Mesodermal cell (in vitro differentiated cells): ENCODE measurements around the gene EWSR1.

Experiments used
- H3K27ac ChIP-seq: 2 replicates; pipeline ENCODE4 v1.7.0; 2013; ENCODE audit warnings: mild to moderate bottlenecking, low read depth, low read length, moderate library complexity; ENCODE audit not compliant: severe bottlenecking
- H3K36me3 ChIP-seq: 2 replicates; pipeline ENCODE4 v1.7.1; 2013; ENCODE audit warnings: mild to moderate bottlenecking, low read length, moderate library complexity; ENCODE audit not compliant: control insufficient read depth, insufficient read depth
- H3K4me1 ChIP-seq: one replicate; pipeline ENCODE4 v1.7.1; 2013; ENCODE audit warnings: mild to moderate bottlenecking, low read length; ENCODE audit not compliant: insufficient read depth, control insufficient read depth, poor library complexity, severe bottlenecking
- H3K4me3 ChIP-seq: 2 replicates; pipeline ENCODE4 v1.7.0; 2013; ENCODE audit warnings: low read length, control low read depth, mild to moderate bottlenecking; ENCODE audit not compliant: insufficient read depth, poor library complexity, severe bottlenecking; ENCODE audit errors: extremely low read depth
- H3K9me3 ChIP-seq: 2 replicates; pipeline ENCODE4 v1.7.1; 2013; ENCODE audit warnings: mild to moderate bottlenecking, low read length, moderate library complexity; ENCODE audit not compliant: control insufficient read depth
- WGBS, 2 experiments: methylation state at CpG; one replicate each; pipeline ENCODE4 v1.1.5; 2013; ENCODE audit warnings: missing lambda C conversion rate in 2 of 2; ENCODE audit not compliant: insufficient coverage in 2 of 2; 5-methylcytosine and 5-hydroxymethylcytosine counted together

Gene EWSR1

DNA sequence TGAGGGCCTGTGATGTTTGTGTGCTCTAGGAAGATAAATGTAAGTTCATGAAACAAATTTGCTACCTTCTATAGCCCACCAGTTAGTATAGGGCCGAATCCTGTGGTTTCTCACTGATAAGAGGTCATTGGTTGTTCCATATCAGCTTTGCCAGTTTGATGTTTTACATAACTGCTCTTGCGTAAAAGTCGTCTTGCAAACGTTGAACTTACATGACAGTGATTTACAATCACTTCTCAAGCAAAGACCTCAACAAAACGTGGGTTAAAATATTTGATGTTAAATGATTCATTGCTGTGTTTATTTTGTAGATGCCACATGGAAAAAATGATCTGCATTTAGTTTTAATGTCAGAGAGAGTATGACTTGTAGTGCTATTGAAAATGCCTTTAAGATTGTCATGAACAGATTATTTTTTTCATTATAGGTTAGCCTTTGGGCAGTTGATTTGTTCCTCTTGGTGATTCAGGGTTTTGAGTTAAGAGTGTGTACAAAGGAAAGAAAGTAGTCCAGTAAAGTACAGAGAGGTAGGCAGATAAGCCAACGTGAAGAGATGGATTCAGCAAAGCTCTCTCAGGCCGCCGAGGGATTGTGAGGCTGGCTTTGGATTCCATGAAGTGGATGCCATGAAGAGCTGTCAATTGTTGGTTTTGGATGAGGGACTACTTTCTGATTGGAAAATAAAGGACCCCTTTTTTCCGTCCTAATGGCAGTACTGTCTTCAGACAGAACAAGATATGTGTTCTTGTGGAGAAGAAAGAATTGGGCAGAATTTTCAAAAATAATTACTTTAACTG, 2.6 kb downstream of the EWSR1 start:
- Histone ChIP-seq H3K4me1 (peaks cover 23% of the 10 kb centered on the region), H3K9me3 (no peaks in the 10 kb centered on the region), H3K27ac (no peak overlapping the region), H3K4me3 (peak overlapping the region; percentile 95), H3K36me3 (peaks cover 79% of the 10 kb centered on the region)
- 57 to 71% methylated on average over 4 to 6 of the region's 9 CpGs for WGBS, 2 experiments

DNA sequence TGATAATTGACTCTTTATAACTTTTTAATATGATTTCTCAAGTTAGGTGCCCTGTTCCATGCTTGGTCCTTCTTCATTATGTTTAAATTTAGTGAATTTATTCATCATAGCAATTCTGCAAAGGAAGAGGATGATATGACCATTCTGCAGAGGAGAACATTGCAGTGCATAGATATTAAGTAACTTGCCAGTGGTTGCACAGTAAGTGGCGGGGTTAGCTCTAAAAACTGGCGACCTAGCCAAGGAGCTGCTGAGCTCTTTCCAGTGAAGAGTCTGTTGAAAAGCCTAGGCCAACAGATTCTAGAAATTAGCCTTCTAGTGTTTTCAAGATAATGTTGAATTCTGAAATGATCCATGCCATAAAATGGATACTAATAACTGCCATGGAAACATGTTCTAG, 4.6 kb downstream of the EWSR1 start:
- Histone ChIP-seq H3K9me3 (no peaks in the 10 kb centered on the region), H3K27ac (no peak overlapping the region), H3K4me3 (no peak overlapping the region), H3K36me3 (peaks cover 89% of the 10 kb centered on the region), H3K4me1 (peaks cover 14% of the 10 kb centered on the region)
- WGBS, 2 experiments = 97 to 100% methylated on average over 2 of the region's 2 CpGs

DNA sequence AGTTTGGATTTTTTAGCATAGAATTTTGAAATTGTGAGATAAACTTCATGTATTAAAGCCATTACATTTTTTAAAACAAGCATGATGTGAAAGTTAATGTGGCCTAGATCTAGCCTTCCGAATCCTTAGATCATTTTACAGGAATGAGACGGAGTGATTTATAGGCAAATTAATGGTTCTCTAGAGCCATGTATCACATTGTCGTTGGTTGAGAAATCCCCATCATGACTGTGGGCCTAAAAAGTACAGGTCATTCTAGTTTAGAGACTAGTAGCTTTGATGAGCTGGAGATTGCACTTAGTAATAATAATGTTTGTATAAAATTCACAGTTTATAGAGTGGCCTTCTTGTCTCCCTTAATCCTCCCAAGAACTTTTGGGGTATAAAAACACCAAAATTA, 7.1 kb downstream of the EWSR1 start:
- Histone ChIP-seq H3K27ac (no peak overlapping the region), H3K36me3 (peaks cover 100% of the 10 kb centered on the region), H3K9me3 (no peaks in the 10 kb centered on the region), H3K4me1 (peaks cover 9% of the 10 kb centered on the region), H3K4me3 (no peak overlapping the region)
- WGBS, 2 experiments = 92 to 95% methylated on average over 2 of the region's 3 CpGs

GRCh38 chr22:29275819-29276565, 7.9 kb downstream of the EWSR1 start:
- Histone ChIP-seq H3K36me3 (peaks cover 96% of the 10 kb centered on the region), H3K9me3 (no peaks in the 10 kb centered on the region), H3K4me1 (peaks cover 6% of the 10 kb centered on the region), H3K27ac (no peak overlapping the region), H3K4me3 (no peak overlapping the region)
- WGBS, 2 experiments = 100% methylated on average over 1 of the region's 3 CpGs; no CpG with 5 or more reads in 1 of the 2 experiments

- Histone ChIP-seq H3K27ac (no peak overlapping the region), H3K4me3 (no peak overlapping the region), H3K4me1 (no peaks in the 10 kb centered on the region), H3K36me3 (peaks cover 96% of the 10 kb centered on the region), H3K9me3 (no peaks in the 10 kb centered on the region)
- 100% methylated on average over 1 of the region's 1 CpG; no CpG with 5 or more reads in 1 of the 2 experiments for WGBS, 2 experiments
Observed at GRCh38 chr22:29277927-29278326, 9.9 kb downstream of the EWSR1 start.

DNA sequence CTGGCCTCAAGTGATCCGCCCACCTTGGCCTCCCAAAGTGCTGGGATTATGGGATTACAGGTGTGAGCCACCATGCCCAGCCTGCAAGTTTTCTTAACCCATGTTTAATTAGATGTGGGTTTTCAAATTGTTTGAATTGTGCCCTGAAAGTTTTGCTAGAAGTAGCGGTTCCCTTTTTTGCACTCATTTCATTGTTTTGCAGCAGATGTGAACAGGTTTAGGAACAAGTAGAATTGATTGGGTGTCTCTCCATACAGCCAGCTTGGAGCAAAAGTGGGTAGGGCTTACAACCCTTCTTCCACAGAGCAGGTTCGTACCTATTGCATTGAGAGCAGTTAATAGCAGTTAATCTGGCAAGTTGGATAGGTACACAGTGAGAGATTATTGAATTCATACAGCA, 16.1 kb downstream of the EWSR1 start:
- Histone ChIP-seq H3K4me3 (no peak overlapping the region), H3K9me3 (no peaks in the 10 kb centered on the region), H3K27ac (no peak overlapping the region), H3K36me3 (peaks cover 94% of the 10 kb centered on the region), H3K4me1 (no peaks in the 10 kb centered on the region)
- WGBS, 2 experiments = 95% methylated on average over 2 to 3 of the region's 3 CpGs

DNA sequence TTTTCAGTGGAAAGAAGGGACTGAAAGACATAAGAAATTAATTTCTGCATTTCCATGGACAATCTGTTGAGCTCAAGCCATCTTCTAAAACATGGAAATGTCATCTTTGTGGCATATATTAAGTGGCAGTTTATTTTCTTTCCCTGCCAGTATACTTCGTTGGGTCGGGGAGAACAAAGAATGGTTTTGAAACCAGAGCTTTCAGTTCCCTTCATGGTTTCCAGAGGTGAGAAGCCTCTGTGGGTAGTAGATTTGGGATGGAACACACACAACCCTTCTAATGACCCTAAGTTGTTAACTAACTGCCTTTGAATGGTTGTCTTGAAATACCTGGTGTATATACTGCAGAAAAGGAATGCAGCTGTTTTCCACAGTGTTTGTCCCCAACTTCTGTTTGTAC, 20.8 kb downstream of the EWSR1 start:
- no peaks in the 10 kb centered on the region for H3K9me3 ChIP-seq
- H3K36me3 ChIP-seq = peaks cover 95% of the 10 kb centered on the region
- no peaks in the 10 kb centered on the region for H3K4me1 ChIP-seq
- no peak overlapping the region for H3K4me3 ChIP-seq
- no CpG with 5 or more reads among the region's 2 CpGs for WGBS, 2 experiments
- H3K27ac ChIP-seq = no peak overlapping the region

DNA sequence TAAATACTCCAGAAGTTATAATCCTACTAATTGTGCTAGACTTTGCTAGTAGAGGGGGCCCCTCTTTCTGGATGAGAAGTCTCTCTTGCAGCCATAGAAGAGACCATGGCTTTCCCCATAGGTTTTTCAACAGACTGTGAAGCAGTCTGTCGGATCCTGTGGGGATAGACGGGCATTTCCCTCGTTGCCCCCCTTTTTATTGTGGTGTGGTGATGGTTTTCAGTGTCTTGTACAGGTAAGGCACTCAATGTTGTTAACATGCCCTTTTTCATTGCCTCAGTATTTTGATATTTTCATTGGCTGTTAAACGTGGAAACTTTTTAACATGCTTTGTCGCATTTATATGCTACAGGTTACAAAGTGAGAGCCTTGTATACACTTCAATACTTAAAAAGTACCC, 22.0 kb downstream of the EWSR1 start:
- WGBS, 2 experiments = 94 to 100% methylated on average over 1 to 3 of the region's 5 CpGs
- Histone ChIP-seq H3K27ac (no peak overlapping the region), H3K9me3 (no peaks in the 10 kb centered on the region), H3K36me3 (peaks cover 96% of the 10 kb centered on the region), H3K4me1 (no peaks in the 10 kb centered on the region), H3K4me3 (no peak overlapping the region)

GRCh38 chr22:29291215-29291614, 23.1 kb downstream of the EWSR1 start:
- H3K9me3 ChIP-seq = no peaks in the 10 kb centered on the region
- WGBS, 2 experiments = 100% methylated on average over 1 of the region's 7 CpGs; no CpG with 5 or more reads in 1 of the 2 experiments
- H3K36me3 ChIP-seq = peaks cover 96% of the 10 kb centered on the region
- no peak overlapping the region for H3K27ac ChIP-seq
- H3K4me3 ChIP-seq = no peak overlapping the region
- H3K4me1 ChIP-seq = no peaks in the 10 kb centered on the region

DNA sequence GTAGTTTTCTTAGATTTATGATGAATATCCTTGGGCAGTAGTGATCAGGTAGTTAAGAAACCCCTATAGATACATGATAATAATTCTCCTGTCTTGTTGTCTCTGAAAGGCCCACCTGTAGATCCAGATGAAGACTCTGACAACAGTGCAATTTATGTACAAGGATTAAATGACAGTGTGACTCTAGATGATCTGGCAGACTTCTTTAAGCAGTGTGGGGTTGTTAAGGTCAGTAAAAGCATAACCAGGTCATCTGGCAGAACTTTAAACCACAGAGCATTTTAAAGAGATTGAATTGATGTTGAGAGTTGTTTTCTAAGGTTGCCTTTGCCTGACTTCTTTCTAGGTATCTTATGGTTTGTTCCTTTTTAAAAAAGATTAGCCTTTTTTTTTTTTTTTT, 24.3 kb downstream of the EWSR1 start:
- no peaks in the 10 kb centered on the region for H3K9me3 ChIP-seq
- no peak overlapping the region for H3K27ac ChIP-seq
- H3K4me1 ChIP-seq = no peaks in the 10 kb centered on the region
- H3K36me3 ChIP-seq = peaks cover 96% of the 10 kb centered on the region
- H3K4me3 ChIP-seq = no peak overlapping the region

GRCh38 chr22:29298641-29299040, 30.6 kb downstream of the EWSR1 start:
- no peak overlapping the region for H3K27ac ChIP-seq
- no peaks in the 10 kb centered on the region for H3K4me1 ChIP-seq
- H3K4me3 ChIP-seq = no peak overlapping the region
- no peaks in the 10 kb centered on the region for H3K9me3 ChIP-seq
- peaks cover 73% of the 10 kb centered on the region for H3K36me3 ChIP-seq
- WGBS, 2 experiments = 95 to 99% methylated on average over 4 to 7 of the region's 8 CpGs
